Ishikawa (cell line): ENCODE data around the gene RAB22A.

ENCODE experiments used
- FOXM1 ChIP-seq: IDR thresholded peaks from 2 replicates; pipeline ENCODE4 v1.6.1; 2012; ENCODE audit warnings: low read depth, borderline replicate concordance
- NFIC ChIP-seq: IDR thresholded peaks from 2 replicates; pipeline ENCODE4 v1.6.1; 2012
- TAF1 ChIP-seq: IDR thresholded peaks from 2 replicates; pipeline ENCODE4 v1.6.1; 2012; ENCODE audit warnings: low read depth, mild to moderate bottlenecking

DNA sequence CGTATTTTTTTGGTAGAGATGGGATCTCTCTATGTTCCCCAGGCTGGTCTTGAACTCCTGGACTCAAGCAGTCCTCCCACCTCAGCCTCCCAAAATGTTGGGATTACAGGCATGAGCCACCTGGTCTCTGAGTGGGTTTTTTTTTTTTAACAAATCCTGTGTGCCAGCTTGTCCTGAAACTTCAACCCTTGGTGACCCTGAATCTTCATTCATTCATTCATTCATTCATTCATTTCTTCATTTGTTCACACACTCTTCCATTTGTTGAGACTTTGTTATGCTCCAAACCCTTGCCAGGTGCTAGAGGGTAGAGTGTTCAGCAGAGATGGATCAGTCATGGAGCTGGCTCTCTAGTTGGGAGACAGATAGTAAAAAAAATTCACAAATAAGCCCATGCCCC, 67.5 kb downstream of the RAB22A start:
- TF ChIP-seq FOXM1: no peak
- TF ChIP-seq NFIC: no peak
- TF ChIP-seq TAF1: no peak
